CD4-positive, alpha-beta T cell (primary cell): ENCODE results near the gene CAPRIN1. TPM values are rescaled to one million over a fixed set of nuclear protein-coding genes. Genes with fewer than 3 reads are reported as not detected.

Experiments used
- ATAC-seq: fragments of 200-7000 bp; cut with Tn5 transposase; one replicate; pipeline ENCODE4 v1.10.0; 2022; ENCODE audit warnings: mild to moderate bottlenecking; ENCODE audit not compliant: poor library complexity
- CTCF ChIA-PET: fragments of 350-600 bp; sonication (Branson Sonifier 250); formaldehyde crosslinking; loops from one replicate; lab custom pipeline; 2021; ENCODE audit warnings: antibody characterized with exemption, inconsistent platforms; lab: Charles Lee
- POLR2A ChIA-PET: fragments of 350-600 bp; sonication (Branson Sonifier 250); formaldehyde crosslinking; loops from one replicate; lab custom pipeline; 2021; ENCODE audit warnings: antibody characterized with exemption, inconsistent platforms; lab: Charles Lee
- DNase-seq, 14 experiments: peaks; one replicate each; pipeline ENCODE4 v3.0.0-alpha.2; 2013 to 2020; ENCODE audit warnings: mixed read lengths in 2 of 14
- H3K27ac ChIP-seq, 2 donors: one replicate each; pipeline versions ENCODE4 v1.5.1 to v1.7.0; 2013; ENCODE audit warnings: low read length in 2 of 2, low read depth in 1 of 2, mild to moderate bottlenecking in 1 of 2
- H3K27me3 ChIP-seq, 2 experiments: 1 replicate in 1 of 2; 2 replicates in 1 of 2; pipeline versions ENCODE4 v1.6.1 to v1.7.0; 2013; ENCODE audit warnings: low read length in 2 of 2, control low read depth in 1 of 2, mild to moderate bottlenecking in 1 of 2, moderate library complexity in 1 of 2; ENCODE audit not compliant: insufficient read depth in 2 of 2, control insufficient read depth in 1 of 2
- H3K36me3 ChIP-seq: one replicate; pipeline ENCODE4 v1.6.1; 2013; ENCODE audit warnings: low read length, control low read depth; ENCODE audit not compliant: insufficient read depth
- H3K4me1 ChIP-seq: one replicate; pipeline ENCODE4 v1.6.1; 2013; ENCODE audit warnings: low read length, control low read depth; ENCODE audit not compliant: insufficient read depth
- H3K4me3 ChIP-seq: one replicate; pipeline ENCODE4 v1.5.1; 2013; ENCODE audit warnings: mild to moderate bottlenecking, low read length, moderate library complexity
- H3K9me3 ChIP-seq, 2 experiments: 1 replicate in 1 of 2; 2 replicates in 1 of 2; pipeline versions ENCODE4 v1.6.1 to v1.7.0; 2013; ENCODE audit warnings: low read length in 2 of 2, mild to moderate bottlenecking in 2 of 2, control low read depth in 1 of 2, moderate library complexity in 1 of 2; ENCODE audit not compliant: control insufficient read depth in 1 of 2, insufficient read depth in 1 of 2
- H3K27ac Mint-ChIP-seq: one replicate; pipeline ENCODE4 v1.8.0; 2020; ENCODE audit warnings: mixed read lengths
- H3K27me3 Mint-ChIP-seq: one replicate; pipeline ENCODE4 v1.8.0; 2021; ENCODE audit warnings: mixed read lengths
- H3K36me3 Mint-ChIP-seq: one replicate; pipeline ENCODE4 v1.8.0; 2021; ENCODE audit warnings: low read depth, mixed read lengths
- H3K4me1 Mint-ChIP-seq: one replicate; pipeline ENCODE4 v1.8.0; 2021; ENCODE audit warnings: low read depth, mixed read lengths
- H3K4me3 Mint-ChIP-seq: one replicate; pipeline ENCODE4 v1.8.0; 2020; ENCODE audit warnings: mild to moderate bottlenecking, mixed read lengths
- H3K9me3 Mint-ChIP-seq: one replicate; pipeline ENCODE4 v1.8.0; 2020; ENCODE audit warnings: mixed read lengths
- CTCF ChIP-seq: fragments of 200-600 bp; IDR thresholded peaks from one replicate; pipeline ENCODE4 v1.8.0; 2022; ENCODE audit warnings: antibody characterized with exemption, mild to moderate bottlenecking
- intact Hi-C, 2 experiments: fragments of 100-400 bp; cut with DNase I in 1 of 2; cut with micrococcal nuclease in 1 of 2; formaldehyde crosslinking; loops; one replicate each; pipeline versions ENCODE4 v1.15.1 to v1.9.0; 2023 to 2025; cut with DNase I, micrococcal nuclease
- total RNA-seq, 174 experiments: library from RNA in 2 of 174; stranded (reverse) in 2 of 174; gene quantifications; one replicate each; pipeline ENCODE4 v1.2.3 and lab custom pipeline; 2021 to 2026

CAPRIN1 gene
- total RNA-seq, 2 experiments from 2014 or later: 107 TPM

- H3K36me3 Mint-ChIP-seq: peaks cover 18% of the 10 kb centered on the region
- peaks cover 11% of the 10 kb centered on the region for H3K4me1 Mint-ChIP-seq
- ChIA-PET CTCF (interaction anchor here (1.7 kb wide), 1 partner anchor 51 kb away, joined by 7 read pairs; no protein-coding TSS in a partner anchor), POLR2A (interaction anchor here (0.7 to 1.0 kb wide), 2 partner anchors 56 to 887 kb away, joined by 3 to 5 read pairs; partner anchors contain the start of gene NAT10)
- H3K27ac ChIP-seq: no peak overlapping the region
- H3K9me3 Mint-ChIP-seq: no peaks in the 10 kb centered on the region
- no peaks in the 10 kb centered on the region for H3K27me3 ChIP-seq
- intact Hi-C loops: no loop called here
- no peak for TF ChIP-seq CTCF
- no peak overlapping the region for H3K4me3 ChIP-seq
- H3K27me3 Mint-ChIP-seq: peaks cover 4% of the 10 kb centered on the region
- no peak overlapping the region for H3K27ac Mint-ChIP-seq
- DNase-seq (no peak), ATAC-seq (no peak)
- no peaks in the 10 kb centered on the region for H3K36me3 ChIP-seq
- H3K4me1 ChIP-seq: peaks cover 10% of the 10 kb centered on the region
- no peaks in the 10 kb centered on the region for H3K9me3 ChIP-seq
- H3K4me3 Mint-ChIP-seq: peak overlapping the region; percentile 42
These were observed 2.5 kb upstream of the CAPRIN1 start for GRCh38 chr11:34049028-34049427.

GRCh38 chr11:34050581-34051348 lies 766 bp upstream of the CAPRIN1 start:
- Histone ChIP-seq H3K9me3 (no peaks in the 10 kb centered on the region), H3K36me3 (peaks cover 3% of the 10 kb centered on the region), H3K4me1 (peaks cover 25% of the 10 kb centered on the region), H3K27ac (peak overlapping the region; percentile 98 to 99), H3K27me3 (no peaks in the 10 kb centered on the region), H3K4me3 (peak overlapping the region; percentile 99)
- ATAC-seq (peak; percentile 0), DNase-seq (no peak)
- H3K9me3 Mint-ChIP-seq: no peaks in the 10 kb centered on the region
- POLR2A ChIA-PET: interaction anchor here (0.6 to 4.4 kb wide), 11 partner anchors 9 to 1107 kb away, joined by 3 to 118 read pairs (median 4); partner anchors contain the start of genes ABTB2, FBXO3 and NAT10
- CTCF ChIA-PET: interaction anchor here (0.6 to 2.4 kb wide), 4 partner anchors 9 to 60 kb away, joined by 4 to 8 read pairs (median 4); partner anchors contain the start of gene NAT10
- peak overlapping the region; percentile 100 for H3K27ac Mint-ChIP-seq
- peaks cover 19% of the 10 kb centered on the region for H3K4me1 Mint-ChIP-seq
- H3K4me3 Mint-ChIP-seq: peak overlapping the region; percentile 90
- H3K36me3 Mint-ChIP-seq: peaks cover 25% of the 10 kb centered on the region
- intact Hi-C loops: loop anchor here (1.0 to 5.0 kb wide), 6 partner anchors 53 to 1458 kb away; partner anchors contain the start of genes ABTB2 (in 2 of the 2), NAT10 (in 2 of the 2), CAT (in 1 of the 2) and FBXO3 (in 1 of the 2)
- no peak for TF ChIP-seq CTCF
- no peaks in the 10 kb centered on the region for H3K27me3 Mint-ChIP-seq

GRCh38 chr11:34052036-34052607 lies 591 bp downstream of the CAPRIN1 start:
- no peaks in the 10 kb centered on the region for H3K9me3 ChIP-seq
- Mint-ChIP-seq H3K36me3 (peaks cover 34% of the 10 kb centered on the region), H3K9me3 (no peaks in the 10 kb centered on the region), H3K4me1 (peaks cover 33% of the 10 kb centered on the region), H3K4me3 (peak overlapping the region; percentile 95), H3K27me3 (no peaks in the 10 kb centered on the region), H3K27ac (peak overlapping the region; percentile 100)
- TF ChIP-seq CTCF: no peak
- intact Hi-C loops: loop anchor here (2.0 to 5.0 kb wide), 7 partner anchors 27 to 1460 kb away; partner anchors contain the start of genes APIP (in 1 of the 2), CAT (in 1 of the 2), FBXO3 (in 1 of the 2) and PDHX (in 1 of the 2)
- peak; percentile 77 to 95 (median 88) for DNase-seq
- peak overlapping the region; percentile 99 for H3K4me3 ChIP-seq
- ChIA-PET POLR2A (interaction anchor here (0.9 to 4.4 kb wide), 4 partner anchors 8 to 52 kb away, joined by 3 to 118 read pairs (median 8); partner anchors contain the start of gene NAT10), CTCF (interaction anchor here (2.4 kb wide), 1 partner anchor 55 kb away, joined by 8 read pairs; no protein-coding TSS in a partner anchor)
- peaks cover 25% of the 10 kb centered on the region for H3K4me1 ChIP-seq
- H3K27ac ChIP-seq: peak overlapping the region; percentile 98 to 99
- H3K27me3 ChIP-seq: no peaks in the 10 kb centered on the region
- ATAC-seq: peak; percentile 53
- H3K36me3 ChIP-seq: peaks cover 6% of the 10 kb centered on the region
